ENCODE results near the gene NAPB. TPM values are rescaled to one million over a fixed set of nuclear protein-coding genes. Genes with fewer than 3 reads are reported as not detected.

NAPB gene
- total RNA-seq, 1 donor from 2014 or later = 14.0 TPM

DNA sequence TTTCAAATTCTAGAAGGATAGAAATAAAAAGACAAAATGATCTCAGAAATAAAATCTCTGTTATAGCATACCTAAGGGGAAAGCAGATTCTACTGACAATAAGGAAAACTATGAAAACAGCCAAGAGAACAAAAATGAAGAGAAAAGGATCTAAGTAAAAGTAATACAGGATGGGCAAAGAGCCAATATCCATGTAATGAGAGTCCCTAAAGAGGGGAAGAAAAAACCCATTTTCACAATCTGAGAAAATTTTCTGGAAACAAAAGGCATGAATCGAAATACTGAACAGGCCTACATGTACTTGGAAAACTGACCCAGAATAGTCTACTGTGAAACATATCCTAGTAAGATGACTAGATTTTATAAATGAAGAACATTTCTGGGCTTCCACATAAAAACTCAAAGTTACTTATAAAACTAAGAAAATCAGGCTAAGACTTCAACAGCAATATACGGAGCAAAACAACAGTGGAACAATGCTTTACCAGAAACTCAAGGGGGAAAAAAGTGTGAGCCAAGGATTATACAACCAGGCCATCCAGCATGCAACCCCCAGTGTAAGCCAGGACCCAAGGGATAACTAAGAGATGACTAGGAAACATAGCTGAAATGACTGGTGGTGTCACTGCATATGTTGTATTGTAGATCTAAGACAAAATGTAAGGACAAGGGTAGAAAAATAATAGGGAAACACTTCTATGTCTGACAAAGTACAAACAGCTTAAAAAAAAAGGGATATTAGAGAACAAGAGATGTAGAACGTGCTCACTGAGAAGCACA lies 10.2 kb downstream of the NAPB start:
- Mint-ChIP-seq H3K27ac (no peak overlapping the region), H3K27me3 (ENCODE audit: insufficient read depth) (no peaks in the 10 kb centered on the region), H3K4me1 (ENCODE audit: low read depth) (peaks cover 83% of the 10 kb centered on the region), H3K4me3 (no peak overlapping the region), H3K36me3 (ENCODE audit: low read depth) (peaks cover 24% of the 10 kb centered on the region), H3K9me3 (no peaks in the 10 kb centered on the region)
- DNase-seq (ENCODE audit: low spot score) = no peak
- intact Hi-C loops (cut with micrococcal nuclease) = no loop called here

DNA sequence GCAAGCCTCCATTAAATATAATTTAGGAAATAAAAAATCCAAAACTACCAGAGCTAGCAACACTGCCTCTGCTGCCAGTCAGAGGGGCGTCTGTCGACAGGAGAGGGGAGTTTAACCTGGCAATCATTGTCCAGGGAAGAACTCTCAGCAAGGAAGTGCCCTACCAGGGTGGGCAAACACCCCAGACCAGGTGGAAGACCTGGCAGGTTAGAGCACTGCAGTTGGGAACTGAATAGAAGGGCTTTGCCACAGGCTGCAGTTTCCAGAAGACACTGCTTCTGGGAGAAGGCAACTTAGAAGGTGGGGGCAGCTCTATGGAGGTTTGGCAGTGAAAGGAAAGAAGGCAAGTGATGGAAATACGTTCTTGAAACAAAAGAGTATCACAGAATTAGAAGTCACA lies 11.5 kb downstream of the NAPB start:
- H3K9me3 Mint-ChIP-seq = no peaks in the 10 kb centered on the region
- peaks cover 82% of the 10 kb centered on the region for H3K4me1 Mint-ChIP-seq (ENCODE audit: low read depth)
- intact Hi-C loops (cut with micrococcal nuclease) = loop anchor here (2.0 kb wide), 1 partner anchor 47 kb away; the partner anchor contains the start of gene GZF1
- no peak overlapping the region for H3K4me3 Mint-ChIP-seq
- H3K27me3 Mint-ChIP-seq (ENCODE audit: insufficient read depth) = no peaks in the 10 kb centered on the region
- H3K36me3 Mint-ChIP-seq (ENCODE audit: low read depth) = peaks cover 19% of the 10 kb centered on the region
- H3K27ac Mint-ChIP-seq = no peak overlapping the region
- no peak for DNase-seq (ENCODE audit: low spot score)

DNA sequence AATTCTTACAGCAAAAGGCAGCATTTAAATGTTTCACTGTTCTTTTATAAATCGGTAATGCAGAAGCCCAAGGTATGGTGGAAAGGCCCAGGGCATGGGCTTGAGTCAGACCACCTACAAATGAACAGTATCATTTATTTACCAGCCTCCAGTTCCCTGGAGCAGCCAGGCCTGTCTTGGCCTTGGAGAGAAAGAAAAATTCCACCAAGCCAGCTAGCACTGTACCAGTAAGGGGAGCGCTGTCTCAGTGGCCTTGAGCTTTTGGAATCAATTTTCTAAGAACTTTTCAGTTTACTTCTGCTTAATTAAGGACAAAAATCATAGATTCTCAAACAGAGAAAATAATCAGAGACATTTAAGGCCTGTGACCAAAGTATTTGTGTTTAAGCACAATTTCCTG lies 12.3 kb downstream of the NAPB start:
- Mint-ChIP-seq H3K4me1 (ENCODE audit: low read depth) (peaks cover 90% of the 10 kb centered on the region), H3K36me3 (ENCODE audit: low read depth) (peaks cover 22% of the 10 kb centered on the region), H3K27ac (peak overlapping the region; percentile 91), H3K4me3 (no peak overlapping the region), H3K9me3 (no peaks in the 10 kb centered on the region), H3K27me3 (ENCODE audit: insufficient read depth) (no peaks in the 10 kb centered on the region)
- intact Hi-C loops (cut with micrococcal nuclease) = loop anchor here (1.0 to 2.0 kb wide), 3 partner anchors 9 to 46 kb away; partner anchors contain the start of gene GZF1
- DNase-seq (ENCODE audit: low spot score) = no peak

DNA sequence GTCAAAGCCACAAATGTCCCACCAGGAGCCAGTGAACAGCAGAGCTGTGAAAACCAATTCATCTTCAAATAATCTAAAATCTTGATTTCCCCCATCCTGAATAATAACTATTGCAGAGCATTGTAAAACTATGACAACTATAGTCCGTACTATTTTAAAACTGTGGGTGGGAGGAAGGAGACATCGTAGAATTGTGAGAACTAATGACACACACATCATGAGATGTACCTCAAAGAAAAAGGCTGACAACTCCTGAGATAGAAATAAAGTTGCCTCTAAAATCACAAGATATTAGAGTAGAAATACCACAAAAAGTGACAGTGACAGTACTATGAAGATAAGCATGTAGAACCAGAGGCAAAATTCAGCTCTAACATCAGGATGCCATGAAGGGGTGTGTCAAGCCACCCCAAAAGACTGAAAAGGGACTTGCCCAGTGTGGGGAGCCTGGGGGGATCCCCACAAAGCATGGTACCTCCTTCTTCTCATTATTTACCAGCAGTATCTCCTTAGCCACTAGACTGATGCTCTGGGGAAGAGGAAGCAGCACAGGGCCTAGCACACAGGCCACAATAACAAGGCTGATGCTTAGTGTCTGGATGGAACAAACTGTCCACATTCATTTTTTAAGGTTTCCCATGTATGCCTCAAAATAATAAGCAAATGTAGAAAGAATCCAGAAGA lies 13.4 kb downstream of the NAPB start:
- intact Hi-C loops (cut with micrococcal nuclease) = loop anchor here (1.0 to 2.0 kb wide), 3 partner anchors 8 to 45 kb away; partner anchors contain the start of gene GZF1
- Mint-ChIP-seq H3K4me1 (ENCODE audit: low read depth) (peaks cover 85% of the 10 kb centered on the region), H3K36me3 (ENCODE audit: low read depth) (peaks cover 19% of the 10 kb centered on the region), H3K4me3 (peak overlapping the region; percentile 60), H3K27me3 (ENCODE audit: insufficient read depth) (no peaks in the 10 kb centered on the region), H3K9me3 (no peaks in the 10 kb centered on the region), H3K27ac (peak overlapping the region; percentile 91)
- DNase-seq (ENCODE audit: low spot score) = peak; percentile 60

DNA sequence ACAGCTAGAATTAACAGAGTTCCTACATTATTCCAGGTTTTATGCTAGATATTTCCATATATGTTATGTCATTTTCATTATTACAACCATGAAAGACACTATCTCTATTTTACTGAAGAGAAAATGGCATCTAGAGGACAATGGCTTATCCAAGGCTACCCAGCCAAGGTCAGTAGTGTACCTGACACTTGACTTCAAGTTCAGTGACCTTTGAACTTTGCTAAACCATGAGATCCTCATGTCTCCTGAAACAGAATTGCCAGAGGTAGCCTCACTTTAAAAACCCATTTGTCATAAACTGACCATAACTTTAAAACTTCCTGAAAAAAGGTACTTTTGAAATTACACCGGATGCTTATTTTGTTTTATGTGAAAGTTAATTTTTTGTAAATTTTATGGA lies 14.4 kb downstream of the NAPB start:
- no peaks in the 10 kb centered on the region for H3K9me3 Mint-ChIP-seq
- no peaks in the 10 kb centered on the region for H3K27me3 Mint-ChIP-seq (ENCODE audit: insufficient read depth)
- no peak overlapping the region for H3K27ac Mint-ChIP-seq
- peaks cover 22% of the 10 kb centered on the region for H3K36me3 Mint-ChIP-seq (ENCODE audit: low read depth)
- peaks cover 87% of the 10 kb centered on the region for H3K4me1 Mint-ChIP-seq (ENCODE audit: low read depth)
- no peak for DNase-seq (ENCODE audit: low spot score)
- intact Hi-C loops (cut with micrococcal nuclease) = no loop called here
- no peak overlapping the region for H3K4me3 Mint-ChIP-seq

DNA sequence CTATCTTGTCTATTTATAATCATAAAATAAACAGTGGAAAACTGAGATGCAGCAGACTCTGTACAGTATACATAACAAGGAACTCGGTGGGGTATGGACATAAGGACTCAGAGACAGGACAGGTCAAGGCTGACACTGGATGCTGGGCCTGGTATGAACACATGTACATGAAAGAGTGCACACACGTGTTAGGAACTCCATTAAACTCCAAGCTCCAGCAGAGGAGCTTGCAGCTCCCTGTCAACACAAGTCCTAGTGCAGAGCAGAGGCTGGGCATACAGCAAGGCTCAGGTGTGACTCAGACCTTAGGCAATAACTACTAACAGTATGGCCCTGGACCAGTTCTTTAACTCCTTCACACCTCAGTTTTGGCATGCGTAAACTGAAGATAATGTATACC lies 17.1 kb downstream of the NAPB start:
- H3K4me1 Mint-ChIP-seq (ENCODE audit: low read depth) = peaks cover 80% of the 10 kb centered on the region
- H3K36me3 Mint-ChIP-seq (ENCODE audit: low read depth) = peaks cover 19% of the 10 kb centered on the region

DNA sequence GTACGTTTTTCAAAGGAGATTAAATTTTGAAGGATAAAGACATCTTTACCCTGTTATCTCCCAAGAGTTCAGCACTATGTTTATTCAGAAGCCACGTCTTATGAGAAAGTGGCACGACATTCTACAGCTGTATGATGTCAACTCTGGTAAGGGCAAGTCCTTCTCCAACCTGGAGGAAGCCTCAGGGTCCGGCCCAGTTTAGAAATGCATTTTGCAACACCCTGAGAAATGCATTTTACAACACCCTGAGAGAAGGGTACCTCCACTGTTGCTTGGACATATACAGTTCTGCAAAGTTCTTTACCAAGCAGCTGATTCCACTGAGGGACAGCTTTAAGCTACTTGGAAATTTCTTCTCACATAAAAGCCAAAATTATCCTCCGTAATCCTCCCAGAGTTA lies 17.5 kb downstream of the NAPB start:
- no peak overlapping the region for H3K27ac Mint-ChIP-seq
- H3K9me3 Mint-ChIP-seq = no peaks in the 10 kb centered on the region
- H3K4me1 Mint-ChIP-seq (ENCODE audit: low read depth) = peaks cover 80% of the 10 kb centered on the region
- H3K36me3 Mint-ChIP-seq (ENCODE audit: low read depth) = peaks cover 19% of the 10 kb centered on the region
- intact Hi-C loops (cut with micrococcal nuclease) = no loop called here
- H3K27me3 Mint-ChIP-seq (ENCODE audit: insufficient read depth) = no peaks in the 10 kb centered on the region
- no peak for DNase-seq (ENCODE audit: low spot score)
- no peak overlapping the region for H3K4me3 Mint-ChIP-seq

More for the DNA sequence above, 17.1 kb downstream of the NAPB start:
- intact Hi-C loops (cut with micrococcal nuclease) = no loop called here
- no peaks in the 10 kb centered on the region for H3K27me3 Mint-ChIP-seq (ENCODE audit: insufficient read depth)
- H3K9me3 Mint-ChIP-seq = no peaks in the 10 kb centered on the region
- no peak overlapping the region for H3K27ac Mint-ChIP-seq
- H3K4me3 Mint-ChIP-seq = no peak overlapping the region
- DNase-seq (ENCODE audit: low spot score) = no peak

DNA sequence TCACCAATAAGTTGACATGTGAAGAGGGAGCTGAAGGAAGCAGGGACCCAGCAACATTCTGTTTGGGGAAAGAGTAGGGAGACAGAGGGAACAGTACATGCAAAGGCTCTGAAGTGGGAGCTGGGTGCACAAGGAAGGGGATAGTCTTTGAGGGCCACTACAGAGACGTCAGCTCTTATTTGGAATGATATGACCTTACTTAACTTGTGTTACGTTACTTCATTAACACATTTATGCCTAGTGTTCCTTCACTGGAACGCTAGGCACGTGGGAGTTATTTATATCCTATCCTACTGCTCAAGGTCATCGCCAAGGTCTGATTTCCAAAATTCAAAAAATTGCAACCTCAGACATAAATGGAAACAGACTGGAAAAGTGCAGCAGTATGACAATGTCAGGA lies 20.2 kb downstream of the NAPB start:
- H3K27me3 Mint-ChIP-seq (ENCODE audit: insufficient read depth) = no peaks in the 10 kb centered on the region
- intact Hi-C loops (cut with micrococcal nuclease) = no loop called here
- peak overlapping the region; percentile 24 for H3K27ac Mint-ChIP-seq

DNA sequence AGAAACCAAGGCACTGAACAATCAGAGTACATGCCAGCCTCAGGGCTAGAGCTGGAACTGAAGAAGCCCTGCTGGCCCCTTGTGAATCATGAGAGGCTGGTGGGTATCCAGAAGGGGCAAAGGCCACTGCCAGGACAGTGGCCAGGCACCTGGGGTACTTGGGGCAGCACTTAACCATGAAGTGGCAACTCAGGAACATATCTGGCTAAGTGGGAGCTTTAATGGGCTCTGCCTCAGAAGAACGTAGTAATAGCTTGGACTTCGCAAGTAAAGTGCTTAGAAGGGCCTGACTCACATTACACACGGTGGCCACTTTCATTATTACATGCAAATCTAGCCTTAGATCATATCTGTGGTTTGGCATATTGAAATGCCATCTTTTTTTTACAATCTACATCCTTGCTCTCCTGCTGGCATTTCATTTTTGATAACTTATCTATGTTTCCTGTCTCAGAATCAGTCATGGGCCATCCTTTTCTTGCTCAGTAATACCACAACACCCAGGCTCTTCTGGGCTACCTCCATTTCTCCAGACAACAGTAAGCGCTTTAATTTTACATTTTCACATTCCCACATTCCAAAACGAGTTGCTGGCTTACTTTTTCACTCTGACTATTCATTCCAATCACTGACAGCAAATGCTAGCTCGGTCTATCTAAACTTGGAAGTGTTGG lies 21.6 kb downstream of the NAPB start:
- Mint-ChIP-seq H3K36me3 (ENCODE audit: low read depth) (peaks cover 21% of the 10 kb centered on the region), H3K4me1 (ENCODE audit: low read depth) (peaks cover 62% of the 10 kb centered on the region), H3K9me3 (no peaks in the 10 kb centered on the region), H3K4me3 (peak overlapping the region; percentile 65), H3K27me3 (ENCODE audit: insufficient read depth) (no peaks in the 10 kb centered on the region), H3K27ac (peak overlapping the region; percentile 56)
- intact Hi-C loops (cut with micrococcal nuclease) = loop anchor here (1.0 to 2.0 kb wide), 6 partner anchors 9 to 49 kb away; partner anchors contain the start of genes GZF1 and NXT1
- no peak for DNase-seq (ENCODE audit: low spot score)

More for the DNA sequence above, 20.2 kb downstream of the NAPB start:
- no peak overlapping the region for H3K4me3 Mint-ChIP-seq
- peaks cover 69% of the 10 kb centered on the region for H3K4me1 Mint-ChIP-seq (ENCODE audit: low read depth)
- DNase-seq (ENCODE audit: low spot score) = no peak
- H3K9me3 Mint-ChIP-seq = no peaks in the 10 kb centered on the region
- peaks cover 19% of the 10 kb centered on the region for H3K36me3 Mint-ChIP-seq (ENCODE audit: low read depth)

DNA sequence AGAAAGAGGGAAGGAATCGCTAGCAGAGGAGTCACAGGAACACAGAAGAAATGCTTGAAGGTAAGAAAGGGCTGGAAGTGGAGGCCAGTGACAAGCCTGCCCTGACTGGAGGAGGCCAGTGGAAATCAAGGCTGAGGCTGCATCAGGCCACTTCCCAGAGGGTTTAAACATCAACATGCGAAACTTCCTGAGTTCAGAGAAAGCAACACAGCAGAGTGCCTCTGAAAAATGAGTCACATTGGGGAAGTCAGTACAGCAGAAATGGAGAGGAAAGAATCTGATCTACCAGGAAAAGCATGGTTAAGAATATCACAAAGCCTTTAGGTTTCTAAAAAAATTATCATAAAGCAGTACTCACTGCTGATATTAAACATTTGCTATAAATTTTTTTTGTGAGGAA lies 23.3 kb downstream of the NAPB start:
- peaks cover 30% of the 10 kb centered on the region for H3K36me3 Mint-ChIP-seq (ENCODE audit: low read depth)
- H3K27ac Mint-ChIP-seq = peak overlapping the region; percentile 80
- no peaks in the 10 kb centered on the region for H3K9me3 Mint-ChIP-seq
- peaks cover 60% of the 10 kb centered on the region for H3K4me1 Mint-ChIP-seq (ENCODE audit: low read depth)
- intact Hi-C loops (cut with micrococcal nuclease) = loop anchor here (2.0 kb wide), 1 partner anchor 17 kb away; no protein-coding TSS in a partner anchor
- DNase-seq (ENCODE audit: low spot score) = no peak
- no peaks in the 10 kb centered on the region for H3K27me3 Mint-ChIP-seq (ENCODE audit: insufficient read depth)
- peak overlapping the region; percentile 76 for H3K4me3 Mint-ChIP-seq

DNA sequence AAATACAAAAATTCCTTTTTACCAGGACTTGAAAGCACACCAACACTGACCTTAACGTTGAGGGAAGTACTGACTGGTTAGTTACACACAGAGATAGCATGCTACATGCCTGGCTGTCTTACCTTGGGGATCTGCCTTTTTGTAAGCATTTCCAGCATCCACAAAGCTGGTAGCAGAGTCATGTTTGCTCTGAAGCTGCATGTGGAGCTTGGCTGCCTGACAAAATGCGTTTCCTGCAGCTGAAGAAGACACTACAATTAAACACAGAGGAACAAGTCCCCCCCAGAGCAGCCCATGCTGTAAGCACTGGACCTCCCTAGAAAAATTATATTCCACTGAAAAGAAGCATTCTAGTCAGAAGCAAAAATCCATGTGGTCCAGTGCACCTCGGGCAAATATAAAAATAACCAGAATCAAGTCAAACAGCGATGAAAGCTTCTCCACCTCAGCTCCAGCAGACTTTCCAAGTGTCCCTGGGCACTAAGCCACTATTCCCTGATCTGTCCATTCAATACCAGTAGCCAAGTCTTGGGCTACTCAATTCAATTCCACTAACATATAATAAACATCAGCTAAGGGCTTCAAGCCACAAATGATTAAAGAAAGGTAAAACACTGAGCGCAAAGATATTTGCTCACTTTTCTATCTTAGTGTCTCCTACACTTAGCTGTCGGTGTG lies 24.2 kb downstream of the NAPB start:
- Mint-ChIP-seq H3K4me1 (ENCODE audit: low read depth) (peaks cover 51% of the 10 kb centered on the region), H3K27me3 (ENCODE audit: insufficient read depth) (no peaks in the 10 kb centered on the region), H3K4me3 (no peak overlapping the region), H3K9me3 (no peaks in the 10 kb centered on the region), H3K27ac (no peak overlapping the region), H3K36me3 (ENCODE audit: low read depth) (peaks cover 29% of the 10 kb centered on the region)
- DNase-seq (ENCODE audit: low spot score) = no peak
- intact Hi-C loops (cut with micrococcal nuclease) = no loop called here

DNA sequence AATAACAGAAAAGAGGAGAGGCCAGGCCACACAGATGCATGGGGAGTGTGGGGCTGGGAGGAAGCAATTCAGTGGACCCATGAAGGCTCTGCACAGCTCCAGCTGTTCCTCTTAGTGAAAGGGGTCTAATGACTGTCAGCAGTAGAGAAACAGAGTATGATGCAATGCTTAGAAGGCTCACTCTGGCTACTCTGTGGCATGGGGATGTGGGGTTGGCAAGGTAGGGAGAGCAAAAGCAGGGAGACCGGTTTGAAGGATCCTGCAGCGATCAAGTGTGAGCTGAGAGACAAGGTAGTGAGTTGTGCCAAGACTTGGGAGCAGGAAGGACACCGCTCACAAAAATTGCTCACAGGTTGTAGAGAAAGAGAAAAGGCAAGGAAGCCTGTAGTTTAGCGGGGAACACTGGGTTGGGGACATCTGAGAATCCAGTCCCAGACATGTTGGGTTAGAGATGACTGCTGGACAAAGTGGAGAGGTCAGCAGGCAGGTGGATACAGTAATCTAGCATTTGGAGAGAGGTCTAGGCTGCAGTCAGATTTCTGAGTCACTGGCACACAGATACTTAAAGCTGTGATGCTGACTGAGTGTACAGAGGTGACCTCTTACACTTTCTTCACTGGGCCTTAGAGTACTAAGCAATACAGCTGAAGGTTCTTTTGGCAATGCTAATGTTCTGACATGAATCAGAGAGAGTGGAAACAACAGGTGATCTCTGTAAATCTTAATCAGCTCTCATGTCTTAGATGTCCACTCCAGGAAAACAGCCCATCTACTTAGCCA lies 27.1 kb downstream of the NAPB start:
- intact Hi-C loops (cut with micrococcal nuclease) = no loop called here
- Mint-ChIP-seq H3K4me1 (ENCODE audit: low read depth) (peaks cover 34% of the 10 kb centered on the region), H3K9me3 (no peaks in the 10 kb centered on the region), H3K36me3 (ENCODE audit: low read depth) (peaks cover 27% of the 10 kb centered on the region), H3K27me3 (ENCODE audit: insufficient read depth) (no peaks in the 10 kb centered on the region), H3K27ac (peak overlapping the region; percentile 21), H3K4me3 (no peak overlapping the region)
- DNase-seq (ENCODE audit: low spot score) = no peak

Data from activated T-helper 1 cell treated with anti-CD3 and anti-CD28 coated beads, Interleukin-12 subunit alpha, Interleukin-12 subunit beta, Interleukin-2, Interleukin-4 antibody, amounts not matched to agents 30 ng/mL and 10 ng/mL and 1 ng/mL, durations not matched to agents 14 hours and 24 hours and 36 hours (primary cell).